Fibroblast of skin of scalp (primary cell): ENCODE data around the gene ADAM22.
"Not testable (repeated sequence)": the region's sequence is repeated elsewhere in the genome, so short reads cannot be mapped to it uniquely, and the experiment has no call there.

ENCODE experiments used
- DNase-seq: peaks from one replicate; pipeline ENCODE4 v3.0.0-alpha.2; 2013

Gene ADAM22

GRCh38 chr7:88111954-88112471 is 178.0 kb downstream of the ADAM22 start:
- peak; percentile 14 for DNase-seq

GRCh38 chr7:88115258-88115796 is 181.3 kb downstream of the ADAM22 start:
- DNase-seq: no peak

- DNase-seq: no peak
These were observed 181.8 kb downstream of the ADAM22 start for GRCh38 chr7:88115816-88116215.

- no peak for DNase-seq
These were observed 182.3 kb downstream of the ADAM22 start for GRCh38 chr7:88116235-88116795.

- DNase-seq: no peak
These were observed 183.3 kb downstream of the ADAM22 start for GRCh38 chr7:88117325-88117724.

- no peak for DNase-seq
These were observed 187.3 kb downstream of the ADAM22 start for GRCh38 chr7:88121335-88121734.

- no peak for DNase-seq
These were observed 193.7 kb downstream of the ADAM22 start for GRCh38 chr7:88127637-88128290.

- DNase-seq: no peak
These were observed 198.7 kb downstream of the ADAM22 start for GRCh38 chr7:88132725-88133124.

- no peak for DNase-seq
These were observed 206.9 kb downstream of the ADAM22 start for GRCh38 chr7:88140947-88141346.

GRCh38 chr7:88141479-88141878 is 207.4 kb downstream of the ADAM22 start:
- no peak for DNase-seq

GRCh38 chr7:88141953-88142352 is 207.9 kb downstream of the ADAM22 start:
- no peak for DNase-seq

GRCh38 chr7:88146616-88147015 is 212.6 kb downstream of the ADAM22 start:
- DNase-seq: no peak

- no peak for DNase-seq
These were observed 213.3 kb downstream of the ADAM22 start for GRCh38 chr7:88147341-88147740.

- no peak for DNase-seq
These were observed 213.9 kb downstream of the ADAM22 start for GRCh38 chr7:88147949-88148348.

GRCh38 chr7:88150033-88150432 is 216.0 kb downstream of the ADAM22 start:
- DNase-seq: no peak

GRCh38 chr7:88151119-88151790 is 217.2 kb downstream of the ADAM22 start:
- no peak for DNase-seq

GRCh38 chr7:88153378-88153777 is 219.3 kb downstream of the ADAM22 start:
- DNase-seq: no peak

- DNase-seq: no peak
These were observed 221.7 kb downstream of the ADAM22 start for GRCh38 chr7:88155756-88156155.

GRCh38 chr7:88156356-88156755 is 222.3 kb downstream of the ADAM22 start:
- DNase-seq: no peak

- not testable (repeated sequence) for DNase-seq
These were observed 225.7 kb downstream of the ADAM22 start for GRCh38 chr7:88159741-88160140.

GRCh38 chr7:88165697-88166096 is 231.6 kb downstream of the ADAM22 start:
- DNase-seq: no peak

- no peak for DNase-seq
These were observed 233.2 kb downstream of the ADAM22 start for GRCh38 chr7:88167223-88167622.

- DNase-seq: no peak
These were observed 233.7 kb downstream of the ADAM22 start for GRCh38 chr7:88167721-88168120.
